Kidney capillary endothelial cell (primary cell): ENCODE measurements around the gene C2orf69.

ENCODE experiments used
- DNase-seq: peaks from one replicate; pipeline ENCODE4 v3.0.0-alpha.2; 2018; ENCODE audit warnings: low spot score

C2orf69 gene

DNA sequence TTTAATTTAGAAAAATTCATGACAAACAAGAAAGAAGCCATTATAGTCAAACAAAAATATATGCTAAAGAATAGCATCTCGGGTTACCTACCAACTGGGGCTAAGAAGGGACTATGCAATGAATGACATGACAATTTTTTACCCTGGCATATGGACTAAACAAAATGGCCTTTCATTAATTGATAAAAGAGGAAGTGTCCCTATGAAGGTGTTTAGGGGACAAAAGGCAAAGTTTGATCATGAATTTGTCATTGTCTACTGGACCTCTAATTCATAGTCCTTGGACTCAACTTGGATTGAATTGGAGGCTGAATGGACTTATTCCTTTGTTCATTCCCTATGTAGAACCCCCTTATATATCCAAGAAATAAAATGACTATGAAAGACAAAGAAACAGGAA, 57.0 kb downstream of the C2orf69 start:
- no peak for DNase-seq

DNA sequence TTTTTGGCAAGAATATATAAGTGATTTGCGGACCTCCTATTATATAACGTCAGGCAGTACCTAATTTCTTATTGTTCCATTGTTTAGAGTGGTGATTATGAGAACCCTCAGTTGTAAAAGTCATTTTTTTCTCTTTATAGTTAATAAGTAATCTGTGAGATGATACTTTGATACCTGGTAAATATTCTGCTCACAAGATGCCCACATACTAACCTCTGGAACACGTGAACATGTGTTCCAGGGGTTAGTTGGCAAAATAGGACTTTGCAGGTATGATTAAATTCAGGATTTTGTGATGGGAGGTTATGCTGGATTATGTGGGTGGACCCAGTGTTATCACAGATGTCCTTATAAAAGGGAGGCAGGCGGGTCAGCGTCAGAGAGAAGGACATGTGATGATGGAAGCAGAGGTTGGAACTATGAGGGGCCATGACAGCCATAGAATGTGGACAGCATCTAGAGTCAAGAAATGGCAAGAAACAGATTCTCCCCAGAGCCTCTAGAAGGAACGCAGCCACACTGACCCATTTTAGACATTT, 61.1 kb downstream of the C2orf69 start:
- DNase-seq, result no peak

DNA sequence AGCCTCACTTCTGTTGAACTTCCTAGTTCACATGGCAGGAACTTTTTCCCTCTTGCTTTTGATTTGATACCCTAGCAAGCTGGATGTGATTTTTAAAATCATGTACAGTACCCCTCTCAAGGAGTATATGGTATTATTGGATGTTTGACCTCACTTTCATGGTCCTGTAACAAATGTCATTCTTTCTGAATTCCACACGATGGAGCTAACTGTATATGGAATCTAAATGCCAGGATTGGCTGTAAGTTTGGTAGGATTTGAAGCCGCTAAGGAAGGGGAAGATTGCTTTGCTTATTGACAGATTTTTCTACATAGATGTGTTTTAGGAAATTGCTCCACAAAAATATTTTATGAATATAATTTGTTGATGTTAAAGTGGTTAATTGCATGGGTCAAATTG, 62.6 kb downstream of the C2orf69 start:
- DNase-seq, result peak; percentile 62

DNA sequence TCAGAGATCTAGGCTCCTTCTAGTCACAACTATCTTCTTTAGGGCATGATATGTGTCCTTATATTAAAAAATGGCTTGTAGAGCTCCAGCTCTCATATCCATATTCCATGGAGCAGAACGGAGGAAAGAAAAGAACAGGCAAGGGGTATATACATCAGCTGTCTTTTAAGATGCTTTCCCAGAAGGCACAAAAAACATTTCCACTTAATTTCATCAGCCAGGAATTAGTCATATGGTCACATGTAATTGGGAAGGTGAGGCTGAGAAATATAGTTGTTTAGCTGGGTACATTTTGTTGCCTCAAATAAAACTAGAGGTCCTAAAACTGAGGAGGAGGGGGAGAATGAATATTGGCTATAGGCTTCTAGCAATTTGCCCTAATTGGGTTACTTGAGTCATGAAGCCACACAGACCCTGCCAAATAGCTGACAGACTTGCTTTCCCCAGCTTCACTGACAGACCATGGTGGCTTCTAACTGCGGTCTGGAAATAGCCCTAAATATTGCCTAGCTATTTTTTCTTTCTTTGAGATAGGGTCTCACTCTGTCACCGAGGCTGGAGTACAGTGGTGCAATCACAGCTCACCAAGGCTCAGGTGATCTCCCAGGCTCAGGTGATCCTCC, 64.3 kb downstream of the C2orf69 start:
- DNase-seq, result no peak
